K562 (cell line): Measurements from ENCODE around the gene COL24A1. TPM values are rescaled to one million over a fixed set of nuclear protein-coding genes. Genes with fewer than 3 reads are reported as not detected.

Experiments used
- ATAC-seq: fragments of 200-7000 bp; cut with Tn5 transposase; 3 replicates; pipeline ENCODE4 v1.9.1; 2020; ENCODE audit warnings: moderate library complexity
- BruUV-seq: library from RNA; stranded (reverse); fragments of 400-500 nt; replicated peaks from 2 replicates; lab custom pipeline; 2021; lab: Mats Ljungman, UMichigan
- CTCF ChIA-PET: fragments of 300-600 bp; formaldehyde crosslinking; extraction: SDS; loops from one replicate; lab custom pipeline; 2021; ENCODE audit warnings: low intra/inter-chr PET ratio; lab: Yijun Ruan, JAX
- POLR2A ChIA-PET: fragments of 300-600, 350-650 bp; sonication (Branson Sonifier 250); formaldehyde crosslinking; extraction: SDS; loops from one replicate; lab custom pipeline; 2021; ENCODE audit warnings: antibody characterized with exemption, inconsistent platforms; lab: Yijun Ruan, JAX
- DNase-seq, 4 experiments: peaks; one replicate each; pipeline versions ENCODE4 v3.0.0 to v3.0.0-alpha.2; 2011 to 2018; ENCODE audit warnings: low spot score in 3 of 4, mixed read lengths in 3 of 4; ENCODE audit errors: extremely low read depth in 1 of 4
- FAIRE-seq: peaks from 2 replicates; lab custom pipeline; 2011; peaks lifted over from hg19 to GRCh38; lab: Jason Lieb, UNC
- H2AFZ ChIP-seq: 2 replicates; pipeline ENCODE4 v1.6.0; 2011; ENCODE audit warnings: low read depth, low read length, control low read depth, inconsistent platforms
- H3K27ac ChIP-seq: fragments of 200-600 bp; 3 replicates; pipeline ENCODE4 v1.8.0; 2011; ENCODE audit warnings: low read depth, mild to moderate bottlenecking, control low read depth, inconsistent platforms, low read length, moderate library complexity, mixed read lengths; ENCODE audit errors: extremely low read depth
- H3K27me3 ChIP-seq, 2 experiments: fragments of 300-600 bp in 1 of 2; 2 replicates in 1 of 2; 3 replicates in 1 of 2; pipeline versions ENCODE4 v1.6.0 to v1.8.0; 2011; ENCODE audit warnings: inconsistent platforms in 2 of 2, low read length in 2 of 2, mild to moderate bottlenecking in 1 of 2, mixed read lengths in 1 of 2, moderate library complexity in 1 of 2; ENCODE audit not compliant: control insufficient read depth in 2 of 2, insufficient read depth in 2 of 2
- H3K36me3 ChIP-seq: fragments of 300-600 bp; 3 replicates; pipeline ENCODE4 v1.8.0; 2011; ENCODE audit warnings: mild to moderate bottlenecking, low read length, inconsistent platforms; ENCODE audit not compliant: control insufficient read depth, insufficient read depth
- H3K4me1 ChIP-seq, 2 experiments: fragments of 200-600 bp in 1 of 2; replicated peaks in 1 of 2; 2 replicates in 1 of 2; 3 replicates in 1 of 2; pipeline versions ENCODE4 v1.5.1 to v1.8.0; 2011; ENCODE audit warnings: inconsistent platforms in 2 of 2, low read length in 2 of 2, mild to moderate bottlenecking in 1 of 2, mixed read lengths in 1 of 2, moderate library complexity in 1 of 2; ENCODE audit not compliant: control insufficient read depth in 2 of 2, insufficient read depth in 2 of 2
- H3K4me2 ChIP-seq: 2 replicates; pipeline ENCODE4 v1.6.1; 2011; ENCODE audit warnings: low read length, control low read depth, inconsistent platforms, mixed read lengths; ENCODE audit not compliant: insufficient read depth
- H3K4me3 ChIP-seq: fragments of 200-600 bp; sonication (generic), shearing (Covaris generic); 2 replicates; pipeline ENCODE4 v1.5.1; 2016; ENCODE audit warnings: control low read depth, inconsistent platforms
- H3K79me2 ChIP-seq: fragments of 200-600 bp; 3 replicates; pipeline ENCODE4 v1.8.0; 2011; ENCODE audit warnings: low read length, inconsistent platforms; ENCODE audit not compliant: control insufficient read depth, insufficient read depth
- H3K9ac ChIP-seq, 2 experiments: 2 replicates each; pipeline versions ENCODE4 v1.6.0 to v1.6.1; 2011; ENCODE audit warnings: low read depth in 2 of 2, low read length in 2 of 2, control low read depth in 1 of 2, inconsistent platforms in 1 of 2, mild to moderate bottlenecking in 1 of 2, mixed read lengths in 1 of 2; ENCODE audit not compliant: insufficient read depth in 1 of 2
- H3K9me1 ChIP-seq: one replicate; pipeline ENCODE4 v1.6.0; 2011; ENCODE audit warnings: inconsistent platforms, mild to moderate bottlenecking, low read length, moderate library complexity; ENCODE audit not compliant: control insufficient read depth, insufficient read depth
- H3K9me3 ChIP-seq: replicated peaks from 2 replicates; pipeline ENCODE4 v1.5.1; 2011; ENCODE audit warnings: low read depth, low read length, inconsistent platforms; ENCODE audit not compliant: control insufficient read depth, insufficient read depth
- H4K20me1 ChIP-seq: replicated peaks from 2 replicates; pipeline ENCODE4 v1.6.1; 2011; ENCODE audit warnings: low read length, inconsistent platforms, mixed read lengths; ENCODE audit not compliant: control insufficient read depth, insufficient read depth
- CHD2 ChIP-seq: IDR thresholded peaks from 2 replicates; pipeline ENCODE4 v1.6.1; 2011; ENCODE audit warnings: low read depth, low read length
- DACH1 ChIP-seq: fragments of 450-650 bp; IDR thresholded peaks from 2 replicates; pipeline ENCODE4 v1.6.1; 2018; ENCODE audit not compliant: partially characterized antibody
- FOS ChIP-seq: IDR thresholded peaks from 3 replicates; pipeline ENCODE4 v1.6.1; 2011; ENCODE audit not compliant: insufficient read length; ENCODE audit errors: extremely low read depth
- HLTF ChIP-seq: fragments of 450-650 bp; IDR thresholded peaks from 2 replicates; pipeline ENCODE4 v1.6.1; 2016
- ZBED1 ChIP-seq: IDR thresholded peaks from 2 replicates; pipeline ENCODE4 v1.6.1; 2014
- WGBS: fragments of 100-300 bp; shearing (Covaris generic); methylation state at CpG from one replicate; pipeline ENCODE4 v1.1.6; 2016; ENCODE audit warnings: low coverage, mixed read lengths; ENCODE audit not compliant: insufficient coverage; ENCODE audit errors: missing lambda C conversion rate; 5-methylcytosine and 5-hydroxymethylcytosine counted together
- in situ Hi-C: fragments of 300-500 bp; cut with MboI; formaldehyde crosslinking; loops from 4 replicates; pipeline ENCODE4 v1.15.0; 2018; ENCODE audit warnings: inconsistent platforms, mixed read lengths
- intact Hi-C: fragments of 100-400 bp; cut with micrococcal nuclease; formaldehyde crosslinking; loops from 2 replicates; pipeline ENCODE4 v1.14.2; 2022
- polyA plus RNA-seq, 8 experiments: library from polyadenylated mRNA; depleted of rRNA in 4 of 8; stranded (reverse) in 5 of 8; unstranded in 3 of 8; fragments of >200 nt; fragmentation: Nextera tagmentation in 2 of 8; fragmentation: Illumina TruSeq in 1 of 8; extraction: Ambion mirVana in 2 of 8; extraction: Trizol in 1 of 8; gene quantifications; 2 replicates each; pipeline versions ENCODE4 v1.2.1 to v1.2.3, GENCODE V29; 2011 to 2014; ENCODE audit warnings: inconsistent platforms in 1 of 8, missing spikeins in 1 of 8
- total RNA-seq, 7 experiments: library from RNA; depleted of rRNA in 6 of 7; stranded (reverse); fragments of >200 nt in 6 of 7; fragmentation: Illumina TruSeq in 2 of 7; extraction: Trizol in 2 of 7; gene quantifications; 2 replicates each; pipeline versions ENCODE4 v1.2.1 to v1.2.3, GENCODE V29; 2011 to 2021; ENCODE audit warnings: low replicate concordance in 1 of 7

The COL24A1 gene
- total and polyA plus RNA-seq, 9 of the 15 experiments (the other 6 are each of a cell fraction or from before 2014, with no cell fraction given): 0.01 to 0.06 (median 0.03) TPM; not detected in 2

- H4K20me1 ChIP-seq: no peaks in the 10 kb centered on the region
- H3K36me3 ChIP-seq: no peaks in the 10 kb centered on the region
- no peak overlapping the region for H3K4me3 ChIP-seq
- ChIA-PET CTCF (no interaction called here), POLR2A (no interaction called here)
- H3K9me3 ChIP-seq: no peaks in the 10 kb centered on the region
- 0% methylated on average over 1 of the region's 1 CpG for WGBS
- FAIRE-seq (no peak), ATAC-seq (no peak), DNase-seq (no peak)
- in situ Hi-C loops: no loop called here
- H2AFZ ChIP-seq: no peak overlapping the region
- H3K27me3 ChIP-seq: no peaks in the 10 kb centered on the region
- intact Hi-C loops: no loop called here
- no peak overlapping the region for H3K4me2 ChIP-seq
- no peaks in the 10 kb centered on the region for H3K79me2 ChIP-seq
- BruUV-seq: no TSS peak
- no peak overlapping the region for H3K9ac ChIP-seq
- no peaks in the 10 kb centered on the region for H3K4me1 ChIP-seq
- no peak overlapping the region for H3K27ac ChIP-seq
- no peak for TF ChIP-seq FOS
- TF ChIP-seq DACH1: no peak
- H3K9me1 ChIP-seq: no peaks in the 10 kb centered on the region
Measured at GRCh38 chr1:86137436-86137835, 19.1 kb downstream of the COL24A1 start.

GRCh38 chr1:86119214-86119764 is 37.3 kb downstream of the COL24A1 start:
- ATAC-seq: no peak
- CTCF ChIA-PET: no interaction called here
- Histone ChIP-seq H3K9ac (no peak overlapping the region), H3K36me3 (no peaks in the 10 kb centered on the region), H3K4me2 (no peak overlapping the region), H4K20me1 (no peaks in the 10 kb centered on the region), H3K9me3 (no peaks in the 10 kb centered on the region), H2AFZ (no peak overlapping the region), H3K79me2 (no peaks in the 10 kb centered on the region), H3K4me1 (no peaks in the 10 kb centered on the region), H3K9me1 (no peaks in the 10 kb centered on the region), H3K27me3 (no peaks in the 10 kb centered on the region), H3K4me3 (no peak overlapping the region), H3K27ac (no peak overlapping the region)
- BruUV-seq: no TSS peak
- DNase-seq: no peak
- no peak for FAIRE-seq
- POLR2A ChIA-PET: no interaction called here
- intact Hi-C loops (no loop called here), in situ Hi-C loops (no loop called here)
- 4% methylated on average over 3 of the region's 3 CpGs for WGBS
- TF ChIP-seq HLTF: no peak
- no peak for TF ChIP-seq CHD2
- no peak for TF ChIP-seq ZBED1
